ENCODE data around the gene CCNJL. TPM values are rescaled to one million over a fixed set of nuclear protein-coding genes. Genes with fewer than 3 reads are reported as not detected.

CCNJL gene
- polyA plus RNA-seq, 1 donor (not counting 4 experiments of a cell fraction or from before 2014, with no cell fraction given): 1.6 TPM

GRCh38 chr5:160298189-160298588 is 14.2 kb downstream of the CCNJL start:
- no peaks in the 10 kb centered on the region for H3K9me3 ChIP-seq (ENCODE audit: control insufficient read depth, low read depth, low read length)
- H4K20me1 ChIP-seq (ENCODE audit: control insufficient read depth, extremely low read depth, insufficient read depth, low read length): no peaks in the 10 kb centered on the region
- FAIRE-seq (no peak), DNase-seq (ENCODE audit: low read depth, low spot score) (no peak)
- dilution Hi-C loops (cut with MboI; ENCODE audit: extremely low pct_ligation_motif_present, low sequenced_read_pairs): no loop called here
- no peak overlapping the region for H3K9ac ChIP-seq (ENCODE audit: control insufficient read depth, extremely low read depth, insufficient read depth, low read length)
- no peak overlapping the region for H2AFZ ChIP-seq (ENCODE audit: control insufficient read depth, low read length)
- H3K9me1 ChIP-seq (ENCODE audit: control insufficient read depth, extremely low read depth, insufficient read depth, low read length): no peaks in the 10 kb centered on the region
- no peak for TF ChIP-seq EZH2 (IDR thresholded peaks at IDR 0.05; ENCODE audit: low read length)
- no peak for TF ChIP-seq CTCF (optimal IDR thresholded peaks at IDR 0.05 in 1 of 3, IDR thresholded peaks at IDR 0.05 in 1 of 3, conservative IDR thresholded peaks at IDR 0.05 in 1 of 3; ENCODE audit: extremely low read depth in 1 of 3, insufficient read depth in 2 of 3, low read length in 3 of 3)
- no peaks in the 10 kb centered on the region for H3K27me3 ChIP-seq (ENCODE audit: control insufficient read depth, extremely low read depth, insufficient read depth, low read length)
- no peaks in the 10 kb centered on the region for H3K36me3 ChIP-seq (ENCODE audit: control insufficient read depth in 2 of 2, extremely low read depth in 1 of 2, insufficient read depth in 2 of 2, low read length in 2 of 2)
- no peak overlapping the region for H3K4me3 ChIP-seq (ENCODE audit: control insufficient read depth in 2 of 3, extremely low read depth in 1 of 3, insufficient read depth in 2 of 3, low read depth in 1 of 3, low read length in 3 of 3)
- no peaks in the 10 kb centered on the region for H3K79me2 ChIP-seq (ENCODE audit: control insufficient read depth, insufficient read depth, low read length)
- no peaks in the 10 kb centered on the region for H3K4me1 ChIP-seq (ENCODE audit: control insufficient read depth, extremely low read depth, insufficient read depth, low read length)
- no peak overlapping the region for H3K27ac ChIP-seq (ENCODE audit: control insufficient read depth, insufficient read depth, low read length)
- H3K4me2 ChIP-seq (ENCODE audit: control insufficient read depth, extremely low read depth, insufficient read depth, low read depth, low read length): no peak overlapping the region

GRCh38 chr5:160297776-160298175 is 14.6 kb downstream of the CCNJL start:
- Histone ChIP-seq H3K27ac (ENCODE audit: control insufficient read depth, insufficient read depth, low read length) (no peak overlapping the region), H3K4me3 (ENCODE audit: control insufficient read depth in 2 of 3, extremely low read depth in 1 of 3, insufficient read depth in 2 of 3, low read depth in 1 of 3, low read length in 3 of 3) (no peak overlapping the region), H3K36me3 (ENCODE audit: control insufficient read depth in 2 of 2, extremely low read depth in 1 of 2, insufficient read depth in 2 of 2, low read length in 2 of 2) (no peaks in the 10 kb centered on the region), H3K4me2 (ENCODE audit: control insufficient read depth, extremely low read depth, insufficient read depth, low read depth, low read length) (no peak overlapping the region), H2AFZ (ENCODE audit: control insufficient read depth, low read length) (no peak overlapping the region), H3K79me2 (ENCODE audit: control insufficient read depth, insufficient read depth, low read length) (no peaks in the 10 kb centered on the region), H4K20me1 (ENCODE audit: control insufficient read depth, extremely low read depth, insufficient read depth, low read length) (no peaks in the 10 kb centered on the region), H3K9me3 (ENCODE audit: control insufficient read depth, low read depth, low read length) (no peaks in the 10 kb centered on the region), H3K4me1 (ENCODE audit: control insufficient read depth, extremely low read depth, insufficient read depth, low read length) (no peaks in the 10 kb centered on the region), H3K9ac (ENCODE audit: control insufficient read depth, extremely low read depth, insufficient read depth, low read length) (no peak overlapping the region), H3K27me3 (ENCODE audit: control insufficient read depth, extremely low read depth, insufficient read depth, low read length) (no peaks in the 10 kb centered on the region), H3K9me1 (ENCODE audit: control insufficient read depth, extremely low read depth, insufficient read depth, low read length) (no peaks in the 10 kb centered on the region)
- FAIRE-seq (no peak), DNase-seq (ENCODE audit: low read depth, low spot score) (no peak)
- TF ChIP-seq CTCF (optimal IDR thresholded peaks at IDR 0.05 in 1 of 3, IDR thresholded peaks at IDR 0.05 in 1 of 3, conservative IDR thresholded peaks at IDR 0.05 in 1 of 3; ENCODE audit: extremely low read depth in 1 of 3, insufficient read depth in 2 of 3, low read length in 3 of 3): no peak
- TF ChIP-seq EZH2 (IDR thresholded peaks at IDR 0.05; ENCODE audit: low read length): no peak
- dilution Hi-C loops (cut with MboI; ENCODE audit: extremely low pct_ligation_motif_present, low sequenced_read_pairs): no loop called here

All from keratinocyte (primary cell).